GM12873 (cell line): Measurements from ENCODE around the gene PUM1.

Source experiments
- CTCF ChIP-seq: IDR thresholded peaks from 2 replicates; pipeline ENCODE4 v1.5.1; 2012; ENCODE audit warnings: low read depth, mild to moderate bottlenecking, moderate library complexity, low read length, control low read depth; ENCODE audit not compliant: insufficient read depth; ENCODE audit errors: missing control alignments

Gene PUM1

GRCh38 chr1:30896905-30897304 is 168.6 kb downstream of the PUM1 start:
- no peak for TF ChIP-seq CTCF

DNA sequence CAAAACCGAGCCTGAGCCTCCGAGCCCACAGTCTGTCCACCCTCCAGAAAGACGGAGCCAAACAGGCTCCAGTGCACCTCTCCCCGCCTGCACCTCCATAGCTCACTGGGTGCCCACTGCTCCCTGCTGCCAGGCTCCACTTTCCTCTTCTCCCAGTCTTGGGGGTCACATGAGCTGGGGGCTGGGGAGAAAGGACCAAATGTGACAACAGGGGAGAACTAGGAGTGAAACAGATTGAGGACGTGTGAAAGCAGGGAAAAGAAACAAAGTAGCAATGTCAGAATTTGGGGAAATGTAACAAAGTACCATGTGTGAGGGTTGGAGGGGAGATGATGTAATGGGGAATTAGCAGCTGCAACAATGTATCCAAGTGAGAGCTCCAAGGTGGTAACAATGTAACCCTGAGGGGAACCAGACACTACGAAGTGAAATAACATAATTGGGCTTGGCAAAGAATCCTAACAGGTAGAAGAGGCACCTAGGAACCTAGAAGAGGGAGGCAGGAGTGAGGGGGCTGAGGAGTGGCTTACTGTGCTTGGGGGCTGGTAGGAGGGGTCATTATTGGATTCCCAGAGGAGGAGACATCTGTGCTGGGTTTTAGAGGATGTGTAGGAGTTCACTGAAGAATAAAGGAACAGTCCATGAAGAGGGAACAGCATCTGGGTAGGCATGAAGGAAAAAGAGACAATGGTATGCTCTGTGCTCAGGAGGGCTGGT is 169.4 kb downstream of the PUM1 start:
- no peak for TF ChIP-seq CTCF

- TF ChIP-seq CTCF, result no peak
Measured at GRCh38 chr1:30895382-30895943, 170.1 kb downstream of the PUM1 start.

GRCh38 chr1:30894508-30894973 is 171.0 kb downstream of the PUM1 start:
- TF ChIP-seq CTCF, result no peak

DNA sequence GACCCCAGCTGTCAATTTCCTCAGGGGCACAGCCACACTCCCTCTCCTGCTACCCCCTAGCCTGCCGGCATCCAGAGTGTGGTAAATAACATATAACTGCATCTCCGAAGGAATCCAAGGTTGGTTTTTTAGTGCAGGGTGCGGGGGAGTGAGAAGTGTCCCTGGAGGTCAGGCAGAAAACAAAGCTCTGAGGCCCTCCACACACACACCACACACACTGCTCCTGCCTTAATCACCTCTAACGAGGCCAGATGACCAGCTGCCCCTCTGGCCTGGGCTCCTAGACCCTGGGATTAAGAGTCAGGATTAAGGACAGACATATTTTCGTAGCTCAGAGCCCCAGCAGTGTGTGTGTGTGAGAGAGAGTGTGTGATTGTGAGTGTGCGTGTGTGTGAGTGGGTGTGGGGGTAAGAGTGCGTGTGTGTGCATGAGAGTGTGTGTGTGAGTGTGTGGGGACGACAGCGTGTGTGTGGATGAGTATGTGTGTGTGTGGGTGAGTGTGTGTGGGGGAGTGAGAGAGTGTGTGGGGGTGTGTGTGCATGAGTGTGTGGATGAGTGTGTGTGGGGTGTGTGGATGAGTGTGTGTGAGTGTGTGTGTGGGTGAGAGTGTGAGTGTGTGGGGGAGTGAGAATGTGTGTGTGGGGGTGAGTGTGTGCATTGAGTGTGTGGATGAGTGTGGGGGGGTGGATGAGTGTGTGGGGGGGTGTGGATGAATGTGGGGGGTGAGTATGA is 171.6 kb downstream of the PUM1 start:
- no peak for TF ChIP-seq CTCF

DNA sequence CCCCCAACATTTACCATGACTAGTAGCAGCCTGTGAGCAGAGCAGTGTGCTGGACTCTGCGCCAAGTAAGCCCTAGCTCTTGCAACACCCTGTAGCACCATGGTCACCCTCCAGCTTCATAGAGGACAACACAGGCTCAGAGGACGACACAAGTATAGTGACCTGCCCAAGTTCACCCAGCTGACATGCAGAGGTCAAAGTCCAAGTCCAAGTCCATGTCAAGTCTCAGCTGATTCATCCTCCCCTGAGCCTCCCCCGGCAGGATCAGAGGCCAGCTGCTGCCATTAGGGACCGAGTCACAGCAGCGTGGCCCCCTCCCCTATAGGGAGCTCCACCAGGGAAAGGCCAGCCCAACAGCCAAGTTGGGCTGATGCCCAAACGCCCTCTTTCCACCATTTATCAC is 172.8 kb downstream of the PUM1 start:
- TF ChIP-seq CTCF, result no peak

- no peak for TF ChIP-seq CTCF
Measured at GRCh38 chr1:30891227-30891552, 174.3 kb downstream of the PUM1 start.
